Stimulated activated CD4-positive, alpha-beta T cell treated with anti-CD3 and anti-CD28 coated beads, Interleukin-2, amount 100 ng/mL, for 4 hours (primary cell): ENCODE measurements around the gene SYNM.

Experiments used
- DNase-seq: peaks from one replicate; pipeline ENCODE4 v3.0.0-alpha.2; 2020; ENCODE audit warnings: low read depth

The SYNM gene

GRCh38 chr15:99122831-99123712 is 18.2 kb downstream of the SYNM start:
- DNase-seq = no peak

- no peak for DNase-seq
These were observed 19.0 kb downstream of the SYNM start for GRCh38 chr15:99123713-99124451.

- no peak for DNase-seq
These were observed 19.8 kb downstream of the SYNM start for GRCh38 chr15:99124641-99125040.

GRCh38 chr15:99125061-99125891 is 20.4 kb downstream of the SYNM start:
- no peak for DNase-seq

- no peak for DNase-seq
These were observed 21.3 kb downstream of the SYNM start for GRCh38 chr15:99126131-99126588.

GRCh38 chr15:99126930-99127329 is 22.1 kb downstream of the SYNM start:
- no peak for DNase-seq

- no peak for DNase-seq
These were observed 22.9 kb downstream of the SYNM start for GRCh38 chr15:99127773-99128172.

- no peak for DNase-seq
These were observed 23.5 kb downstream of the SYNM start for GRCh38 chr15:99128411-99128810.

GRCh38 chr15:99129644-99130043 is 24.8 kb downstream of the SYNM start:
- no peak for DNase-seq

- DNase-seq = no peak
These were observed 25.4 kb downstream of the SYNM start for GRCh38 chr15:99130314-99130713.

- no peak for DNase-seq
These were observed 26.0 kb downstream of the SYNM start for GRCh38 chr15:99130765-99131440.

- no peak for DNase-seq
These were observed 26.7 kb downstream of the SYNM start for GRCh38 chr15:99131441-99132023.

- no peak for DNase-seq
These were observed 27.2 kb downstream of the SYNM start for GRCh38 chr15:99132122-99132521.

- DNase-seq = no peak
These were observed 27.9 kb downstream of the SYNM start for GRCh38 chr15:99132634-99133287.

- DNase-seq = no peak
These were observed 29.5 kb downstream of the SYNM start for GRCh38 chr15:99134317-99134821.

GRCh38 chr15:99135194-99135593 is 30.3 kb downstream of the SYNM start:
- no peak for DNase-seq

GRCh38 chr15:99137111-99137546 is 32.2 kb downstream of the SYNM start:
- no peak for DNase-seq

- no peak for DNase-seq
These were observed 33.0 kb downstream of the SYNM start for GRCh38 chr15:99137877-99138276.

- no peak for DNase-seq
These were observed 33.7 kb downstream of the SYNM start for GRCh38 chr15:99138491-99138982.

- DNase-seq = no peak
These were observed 34.4 kb downstream of the SYNM start for GRCh38 chr15:99139276-99139675.
